Esophagus muscularis mucosa (tissue), 4 donors: ENCODE results near the gene RABL6.

Experiments used
- EP300 ChIP-seq: sonication (generic); formaldehyde crosslinking; IDR thresholded peaks from one replicate; pipeline ENCODE4 v1.6.1; 2017; ENCODE audit warnings: antibody characterized with exemption
- POLR2A ChIP-seq: fragments of 450-650 bp; IDR thresholded peaks from one replicate; pipeline ENCODE4 v1.6.1; 2017; ENCODE audit warnings: antibody characterized with exemption, moderate library complexity, mild to moderate bottlenecking, low read depth
- TF ChIP-seq, protein P1 (sequence below), 3 experiments: fragments of 200-600 bp in 2 of 3; fragments of 450-650 bp in 1 of 3; sonication (generic) in 2 of 3; IDR thresholded peaks; one replicate each; pipeline ENCODE4 v1.5.1; 2017 to 2019; ENCODE audit warnings: antibody characterized with exemption in 3 of 3, mild to moderate bottlenecking in 2 of 3, moderate library complexity in 1 of 3

DNA sequence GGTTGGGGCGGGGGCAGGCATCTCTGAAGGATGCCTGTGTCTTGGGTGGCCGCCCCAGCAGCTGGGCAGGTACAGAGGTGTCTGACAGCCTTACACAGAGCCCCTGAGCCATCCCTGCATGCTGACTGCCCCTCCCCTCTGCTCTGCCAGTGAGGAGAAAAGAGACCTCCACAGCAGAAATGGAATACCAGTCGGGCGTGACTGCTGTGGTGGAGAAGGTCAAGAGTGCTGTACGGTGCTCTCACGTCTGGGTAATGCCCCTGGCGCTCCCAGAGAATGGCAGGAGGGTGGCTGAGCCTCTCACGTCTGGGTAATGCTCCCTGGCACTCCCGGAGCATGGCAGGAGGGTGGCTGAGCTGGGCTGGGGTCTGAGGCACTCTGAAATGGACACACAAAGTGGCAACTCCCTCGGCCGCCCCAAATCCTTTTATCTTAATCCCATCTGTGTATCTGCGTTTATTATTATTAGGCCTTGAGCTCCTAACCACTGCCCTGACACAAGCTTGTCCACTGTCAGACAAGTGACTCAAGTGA is 2.5 kb upstream of the RABL6 start:
- TF ChIP-seq, protein P1, sequence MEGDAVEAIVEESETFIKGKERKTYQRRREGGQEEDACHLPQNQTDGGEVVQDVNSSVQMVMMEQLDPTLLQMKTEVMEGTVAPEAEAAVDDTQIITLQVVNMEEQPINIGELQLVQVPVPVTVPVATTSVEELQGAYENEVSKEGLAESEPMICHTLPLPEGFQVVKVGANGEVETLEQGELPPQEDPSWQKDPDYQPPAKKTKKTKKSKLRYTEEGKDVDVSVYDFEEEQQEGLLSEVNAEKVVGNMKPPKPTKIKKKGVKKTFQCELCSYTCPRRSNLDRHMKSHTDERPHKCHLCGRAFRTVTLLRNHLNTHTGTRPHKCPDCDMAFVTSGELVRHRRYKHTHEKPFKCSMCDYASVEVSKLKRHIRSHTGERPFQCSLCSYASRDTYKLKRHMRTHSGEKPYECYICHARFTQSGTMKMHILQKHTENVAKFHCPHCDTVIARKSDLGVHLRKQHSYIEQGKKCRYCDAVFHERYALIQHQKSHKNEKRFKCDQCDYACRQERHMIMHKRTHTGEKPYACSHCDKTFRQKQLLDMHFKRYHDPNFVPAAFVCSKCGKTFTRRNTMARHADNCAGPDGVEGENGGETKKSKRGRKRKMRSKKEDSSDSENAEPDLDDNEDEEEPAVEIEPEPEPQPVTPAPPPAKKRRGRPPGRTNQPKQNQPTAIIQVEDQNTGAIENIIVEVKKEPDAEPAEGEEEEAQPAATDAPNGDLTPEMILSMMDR (IDR thresholded peaks at IDR 0.05), result no peak
- TF ChIP-seq POLR2A, result no peak
- no peak for TF ChIP-seq EP300
